Effector memory CD4-positive, alpha-beta T cell (primary cell): ENCODE measurements around the gene CTXND1.

Source experiments
- DNase-seq, 3 donors: peaks; one replicate each; pipeline ENCODE4 v3.0.0-alpha.2; 2020
- H3K27ac ChIP-seq: 2 replicates; pipeline ENCODE4 v1.7.0; 2013; ENCODE audit warnings: mild to moderate bottlenecking, low read length, moderate library complexity; ENCODE audit not compliant: insufficient read depth, poor library complexity, severe bottlenecking
- H3K27me3 ChIP-seq: replicated peaks from 2 replicates; pipeline ENCODE4 v1.7.0; 2013; ENCODE audit warnings: mild to moderate bottlenecking, low read length; ENCODE audit not compliant: insufficient read depth, control insufficient read depth, poor library complexity, severe bottlenecking
- H3K36me3 ChIP-seq: 2 replicates; pipeline ENCODE4 v1.7.0; 2013; ENCODE audit warnings: mild to moderate bottlenecking, low read length, moderate library complexity; ENCODE audit not compliant: control insufficient read depth, insufficient read depth
- H3K4me1 ChIP-seq: 2 replicates; pipeline ENCODE4 v1.7.0; 2013; ENCODE audit warnings: low read length, mild to moderate bottlenecking; ENCODE audit not compliant: control insufficient read depth, insufficient read depth, poor library complexity, severe bottlenecking
- H3K4me3 ChIP-seq: 2 replicates; pipeline ENCODE4 v1.7.0; 2013; ENCODE audit warnings: low read length, low read depth, mild to moderate bottlenecking; ENCODE audit not compliant: insufficient read depth, poor library complexity, severe bottlenecking
- H3K9me3 ChIP-seq: 2 replicates; pipeline ENCODE4 v1.7.0; 2013; ENCODE audit warnings: mild to moderate bottlenecking, low read length, moderate library complexity; ENCODE audit not compliant: control insufficient read depth

The CTXND1 gene

GRCh38 chr15:80264031-80264430 lies 12.0 kb upstream of the CTXND1 start:
- Histone ChIP-seq H3K27ac (no peak overlapping the region), H3K9me3 (no peaks in the 10 kb centered on the region), H3K27me3 (peaks cover 2% of the 10 kb centered on the region), H3K4me3 (no peak overlapping the region), H3K4me1 (no peaks in the 10 kb centered on the region), H3K36me3 (no peaks in the 10 kb centered on the region)
- no peak for DNase-seq

- Histone ChIP-seq H3K36me3 (no peaks in the 10 kb centered on the region), H3K9me3 (no peaks in the 10 kb centered on the region), H3K27me3 (peaks cover 2% of the 10 kb centered on the region), H3K4me3 (no peak overlapping the region), H3K4me1 (no peaks in the 10 kb centered on the region), H3K27ac (no peak overlapping the region)
- no peak for DNase-seq
Observed at GRCh38 chr15:80260551-80260950, 8.5 kb upstream of the CTXND1 start.

GRCh38 chr15:80259942-80260510 lies 8.0 kb upstream of the CTXND1 start:
- H3K9me3 ChIP-seq, result no peaks in the 10 kb centered on the region
- H3K27ac ChIP-seq, result no peak overlapping the region
- H3K4me3 ChIP-seq, result no peak overlapping the region
- H3K4me1 ChIP-seq, result no peaks in the 10 kb centered on the region
- no peaks in the 10 kb centered on the region for H3K36me3 ChIP-seq
- H3K27me3 ChIP-seq, result peaks cover 2% of the 10 kb centered on the region
- no peak for DNase-seq

- H3K4me3 ChIP-seq, result no peak overlapping the region
- H3K36me3 ChIP-seq, result no peaks in the 10 kb centered on the region
- H3K4me1 ChIP-seq, result no peaks in the 10 kb centered on the region
- no peak for DNase-seq
- no peak overlapping the region for H3K27ac ChIP-seq
- H3K9me3 ChIP-seq, result no peaks in the 10 kb centered on the region
- H3K27me3 ChIP-seq, result peaks cover 5% of the 10 kb centered on the region
Observed at GRCh38 chr15:80251428-80252120, 439 bp downstream of the CTXND1 start.

GRCh38 chr15:80250614-80251427 lies 1.2 kb downstream of the CTXND1 start:
- Histone ChIP-seq H3K27me3 (peaks cover 5% of the 10 kb centered on the region), H3K9me3 (no peaks in the 10 kb centered on the region), H3K4me1 (no peaks in the 10 kb centered on the region), H3K27ac (no peak overlapping the region), H3K36me3 (no peaks in the 10 kb centered on the region), H3K4me3 (no peak overlapping the region)
- DNase-seq, result no peak

- Histone ChIP-seq H3K4me3 (no peak overlapping the region), H3K27me3 (peaks cover 5% of the 10 kb centered on the region), H3K36me3 (no peaks in the 10 kb centered on the region)
Observed at GRCh38 chr15:80249973-80250372, 2.0 kb downstream of the CTXND1 start.

GRCh38 chr15:80247320-80247719 lies 4.7 kb downstream of the CTXND1 start:
- no peak for DNase-seq
- Histone ChIP-seq H3K36me3 (no peaks in the 10 kb centered on the region), H3K9me3 (no peaks in the 10 kb centered on the region), H3K27me3 (peaks cover 4% of the 10 kb centered on the region), H3K4me3 (no peak overlapping the region), H3K27ac (no peak overlapping the region), H3K4me1 (no peaks in the 10 kb centered on the region)

More at GRCh38 chr15:80249973-80250372, 2.0 kb downstream of the CTXND1 start:
- no peaks in the 10 kb centered on the region for H3K4me1 ChIP-seq
- H3K9me3 ChIP-seq, result no peaks in the 10 kb centered on the region
- DNase-seq, result no peak
- H3K27ac ChIP-seq, result no peak overlapping the region

GRCh38 chr15:80246425-80246894 lies 5.6 kb downstream of the CTXND1 start:
- H3K9me3 ChIP-seq, result no peaks in the 10 kb centered on the region
- DNase-seq, result no peak
- H3K36me3 ChIP-seq, result no peaks in the 10 kb centered on the region
- H3K4me3 ChIP-seq, result no peak overlapping the region
- no peaks in the 10 kb centered on the region for H3K27me3 ChIP-seq
- no peak overlapping the region for H3K27ac ChIP-seq
- no peaks in the 10 kb centered on the region for H3K4me1 ChIP-seq

GRCh38 chr15:80242802-80243201 lies 9.2 kb downstream of the CTXND1 start:
- Histone ChIP-seq H3K27me3 (no peaks in the 10 kb centered on the region), H3K4me1 (no peaks in the 10 kb centered on the region), H3K9me3 (no peaks in the 10 kb centered on the region), H3K27ac (no peak overlapping the region), H3K4me3 (no peak overlapping the region), H3K36me3 (no peaks in the 10 kb centered on the region)
- DNase-seq, result no peak
